Measurements from ENCODE around the gene GPC6.
"Not testable (repeated sequence)": the region's sequence is repeated elsewhere in the genome, so short reads cannot be mapped to it uniquely, and the experiment has no call there.

The GPC6 gene

DNA sequence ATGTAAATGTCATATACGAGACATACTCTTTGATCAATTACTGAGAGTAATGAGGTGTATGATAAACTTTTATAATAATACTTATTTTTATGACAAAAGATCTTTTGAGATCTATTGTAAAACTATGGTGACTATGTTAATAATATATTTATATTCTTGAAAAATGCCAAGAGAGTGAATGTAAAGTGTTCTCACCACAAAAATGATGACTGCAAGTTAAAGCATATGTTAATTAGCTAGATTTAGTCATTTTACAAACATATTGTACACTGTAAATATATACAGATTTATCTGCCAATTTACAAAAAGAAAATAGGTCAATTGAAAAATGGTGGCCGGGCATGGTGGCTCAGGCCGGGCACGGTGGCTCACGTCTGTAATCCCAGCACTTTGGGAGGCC, 81.0 kb downstream of the GPC6 start:
- ChIA-PET CTCF (no interaction called here), POLR2A (no interaction called here)
- DNase-seq (ENCODE audit: extremely low spot score): no peak
- TF ChIP-seq FOXA1 (IDR thresholded peaks at IDR 0.05) (no peak), L3MBTL2 (conservative IDR thresholded peaks at IDR 0.05) (no peak)

DNA sequence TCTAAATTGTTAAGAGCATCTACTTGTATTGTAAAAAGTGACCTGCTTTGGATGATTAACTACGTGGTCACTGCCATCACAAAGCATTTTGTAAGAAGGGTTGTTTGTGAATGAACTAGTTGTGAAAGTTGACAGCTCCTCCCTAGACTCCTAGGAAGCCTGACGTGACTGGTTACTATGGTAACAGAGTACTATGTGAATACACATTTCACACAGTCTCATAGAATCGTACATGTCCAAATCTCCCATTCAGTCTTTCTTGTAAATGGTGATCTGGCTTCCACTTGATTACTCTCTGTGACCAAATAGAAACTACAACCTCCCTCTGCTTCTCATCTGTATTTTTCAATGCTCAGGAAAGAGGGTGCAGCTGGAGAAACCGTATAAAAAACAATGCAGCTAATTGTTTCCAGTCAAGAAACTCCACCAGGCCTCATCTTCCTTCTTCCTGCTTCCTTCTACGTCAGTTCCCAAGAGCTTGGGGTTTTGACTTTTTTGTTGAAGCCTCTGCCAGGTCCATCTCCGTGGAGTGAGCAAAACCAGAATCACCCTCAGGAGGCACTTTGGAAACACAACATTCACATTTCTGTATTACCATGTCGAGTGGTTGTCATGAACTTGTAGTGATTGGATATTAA, 83.4 kb downstream of the GPC6 start:
- TF ChIP-seq ELF4 (IDR thresholded peaks at IDR 0.05): 0 out of 2 replicates have a peak, but pooled peaks have one; percentile 3
- no peak for TF ChIP-seq ARNT (IDR thresholded peaks at IDR 0.05)
- no peak for DNase-seq (ENCODE audit: extremely low spot score)
- POLR2A ChIA-PET: interaction anchor here (1.0 kb wide), 1 partner anchor 84 kb away, joined by 5 read pairs; the partner anchor contains the start of gene GPC6

DNA sequence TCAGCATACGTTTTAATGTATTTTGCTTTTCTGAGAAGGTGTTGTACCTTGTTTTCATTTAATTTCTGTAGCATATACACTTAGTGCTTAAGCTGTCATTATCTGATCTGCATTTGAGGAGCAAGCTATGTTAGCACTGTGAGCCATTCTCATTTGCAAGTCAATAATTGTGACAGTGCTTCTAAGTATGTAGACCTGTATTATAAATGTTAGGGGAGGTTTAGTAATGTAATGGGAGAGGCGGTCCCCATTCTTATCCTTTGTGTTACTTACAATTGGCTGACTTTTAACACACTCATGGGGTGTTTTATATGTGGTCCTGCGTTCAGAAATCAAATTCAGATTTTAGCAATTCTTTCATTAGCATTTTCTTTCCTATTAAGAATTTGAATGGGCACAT, 90.2 kb downstream of the GPC6 start:
- DNase-seq (ENCODE audit: extremely low spot score): no peak
- CTCF ChIA-PET: no interaction called here
- POLR2A ChIA-PET: interaction anchor here (1.3 to 1.4 kb wide), 2 partner anchors 88 to 90 kb away, joined by 4 read pairs; partner anchors contain the start of gene GPC6
- no peak for TF ChIP-seq NFRKB (IDR thresholded peaks at IDR 0.05)
- TF ChIP-seq FOXK2 (IDR thresholded peaks at IDR 0.05): no peak
- no peak for TF ChIP-seq ARNT (IDR thresholded peaks at IDR 0.05)
- TF ChIP-seq CTBP1 (IDR thresholded peaks at IDR 0.05; ENCODE audit: borderline replicate concordance): no peak
- TF ChIP-seq, protein P1, sequence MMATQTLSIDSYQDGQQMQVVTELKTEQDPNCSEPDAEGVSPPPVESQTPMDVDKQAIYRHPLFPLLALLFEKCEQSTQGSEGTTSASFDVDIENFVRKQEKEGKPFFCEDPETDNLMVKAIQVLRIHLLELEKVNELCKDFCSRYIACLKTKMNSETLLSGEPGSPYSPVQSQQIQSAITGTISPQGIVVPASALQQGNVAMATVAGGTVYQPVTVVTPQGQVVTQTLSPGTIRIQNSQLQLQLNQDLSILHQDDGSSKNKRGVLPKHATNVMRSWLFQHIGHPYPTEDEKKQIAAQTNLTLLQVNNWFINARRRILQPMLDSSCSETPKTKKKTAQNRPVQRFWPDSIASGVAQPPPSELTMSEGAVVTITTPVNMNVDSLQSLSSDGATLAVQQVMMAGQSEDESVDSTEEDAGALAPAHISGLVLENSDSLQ (IDR thresholded peaks at IDR 0.05): no peak
- no peak for TF ChIP-seq ZNF384 (IDR thresholded peaks at IDR 0.05)
- TF ChIP-seq LEF1 (IDR thresholded peaks at IDR 0.05; ENCODE audit: borderline replicate concordance): no peak
- TF ChIP-seq TARDBP (IDR thresholded peaks at IDR 0.05): no peak
- TF ChIP-seq HDGF (IDR thresholded peaks at IDR 0.05; ENCODE audit: borderline replicate concordance): no peak
- TF ChIP-seq FOXM1 (IDR thresholded peaks at IDR 0.05; ENCODE audit: borderline replicate concordance): no peak
- TF ChIP-seq SP1 (IDR thresholded peaks at IDR 0.05): no peak
- no peak for TF ChIP-seq BHLHE40 (IDR thresholded peaks at IDR 0.05; ENCODE audit: borderline replicate concordance)
- TF ChIP-seq L3MBTL2 (conservative IDR thresholded peaks at IDR 0.05): no peak
- no peak for TF ChIP-seq SUZ12 (IDR thresholded peaks at IDR 0.05)
- TF ChIP-seq ELF4 (IDR thresholded peaks at IDR 0.05): no peak
- no peak for TF ChIP-seq FOXA1 (IDR thresholded peaks at IDR 0.05)

More for the DNA sequence above, 83.4 kb downstream of the GPC6 start:
- CTCF ChIA-PET: interaction anchor here (1.1 kb wide), 1 partner anchor 343 kb away, joined by 3 read pairs; no protein-coding TSS in a partner anchor

DNA sequence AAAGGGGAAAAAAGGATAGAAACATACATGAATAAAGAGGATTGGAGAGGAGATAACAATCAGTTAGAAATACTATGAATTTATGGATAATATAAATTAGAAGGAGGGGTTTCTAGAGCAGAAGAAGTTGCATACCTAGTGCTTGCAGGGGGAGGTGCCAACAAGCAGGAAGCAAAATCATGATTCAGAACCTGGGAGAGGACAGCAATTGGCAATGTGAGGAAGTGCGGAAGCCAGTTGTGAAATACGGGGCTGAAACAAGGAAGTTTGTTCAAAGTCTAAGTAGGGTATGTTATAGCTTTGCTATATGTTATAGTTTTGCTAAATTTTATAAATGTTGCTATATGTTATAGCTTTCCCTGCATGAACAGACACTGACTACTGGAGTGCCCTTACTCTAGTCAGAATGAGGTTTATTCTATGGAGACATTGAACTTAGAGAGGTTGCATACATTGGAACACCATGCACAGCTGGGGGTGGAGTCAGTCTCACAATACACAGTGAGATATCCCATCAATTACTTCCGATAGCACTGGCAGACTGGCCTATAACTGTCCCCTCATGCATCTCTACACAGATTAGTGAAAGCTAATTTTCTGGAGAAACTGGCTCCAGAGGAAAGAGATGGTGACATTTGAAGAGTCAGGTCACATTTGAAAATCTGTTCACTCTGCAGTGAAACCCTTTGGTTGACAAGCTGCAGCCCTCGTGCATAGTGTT, 92.1 kb downstream of the GPC6 start:
- ChIA-PET POLR2A (no interaction called here), CTCF (no interaction called here)
- no peak for TF ChIP-seq ZNF384 (IDR thresholded peaks at IDR 0.05)
- no peak for TF ChIP-seq SP1 (IDR thresholded peaks at IDR 0.05)
- TF ChIP-seq FOXM1 (IDR thresholded peaks at IDR 0.05; ENCODE audit: borderline replicate concordance): no peak
- no peak for TF ChIP-seq HDGF (IDR thresholded peaks at IDR 0.05; ENCODE audit: borderline replicate concordance)
- TF ChIP-seq ELF4 (IDR thresholded peaks at IDR 0.05): no peak
- no peak for TF ChIP-seq ARNT (IDR thresholded peaks at IDR 0.05)
- no peak for TF ChIP-seq BHLHE40 (IDR thresholded peaks at IDR 0.05; ENCODE audit: borderline replicate concordance)
- TF ChIP-seq FOXK2 (IDR thresholded peaks at IDR 0.05): no peak
- no peak for TF ChIP-seq NFRKB (IDR thresholded peaks at IDR 0.05)
- TF ChIP-seq, protein P1 (IDR thresholded peaks at IDR 0.05): no peak
- no peak for TF ChIP-seq FOXA1 (IDR thresholded peaks at IDR 0.05)
- no peak for TF ChIP-seq LEF1 (IDR thresholded peaks at IDR 0.05; ENCODE audit: borderline replicate concordance)
- no peak for TF ChIP-seq L3MBTL2 (conservative IDR thresholded peaks at IDR 0.05)
- no peak for TF ChIP-seq CTBP1 (IDR thresholded peaks at IDR 0.05; ENCODE audit: borderline replicate concordance)
- no peak for TF ChIP-seq SUZ12 (IDR thresholded peaks at IDR 0.05)
- no peak for TF ChIP-seq TARDBP (IDR thresholded peaks at IDR 0.05)
- no peak for DNase-seq (ENCODE audit: extremely low spot score)

DNA sequence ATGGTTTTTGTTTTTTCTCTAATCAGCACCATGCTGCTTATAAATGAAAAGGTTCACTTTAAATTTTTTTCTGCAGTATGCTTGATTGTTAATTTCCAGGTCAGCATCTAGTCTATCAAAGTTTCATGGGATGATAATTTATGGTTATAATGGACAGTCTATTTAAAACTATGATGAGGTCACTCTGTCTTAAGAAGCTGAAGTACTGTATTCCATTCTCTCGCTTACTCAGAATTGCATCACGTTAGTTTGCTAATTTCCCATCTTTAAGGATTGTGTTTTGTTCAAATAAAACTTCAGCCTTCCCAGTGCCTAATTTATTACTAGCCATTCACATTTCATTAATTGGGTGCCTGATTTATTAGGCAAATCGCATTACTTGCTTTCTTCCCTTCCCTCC, 94.3 kb downstream of the GPC6 start:
- ChIA-PET CTCF (no interaction called here), POLR2A (no interaction called here)
- no peak for DNase-seq (ENCODE audit: extremely low spot score)
- TF ChIP-seq, protein P1 (IDR thresholded peaks at IDR 0.05): peak; percentile 85
- TF ChIP-seq FOXK2 (IDR thresholded peaks at IDR 0.05): no peak
- TF ChIP-seq FOXM1 (IDR thresholded peaks at IDR 0.05; ENCODE audit: borderline replicate concordance): no peak
- TF ChIP-seq ZNF384 (IDR thresholded peaks at IDR 0.05): no peak
- TF ChIP-seq NFRKB (IDR thresholded peaks at IDR 0.05): no peak
- TF ChIP-seq ELF4 (IDR thresholded peaks at IDR 0.05): no peak
- TF ChIP-seq TARDBP (IDR thresholded peaks at IDR 0.05): no peak

DNA sequence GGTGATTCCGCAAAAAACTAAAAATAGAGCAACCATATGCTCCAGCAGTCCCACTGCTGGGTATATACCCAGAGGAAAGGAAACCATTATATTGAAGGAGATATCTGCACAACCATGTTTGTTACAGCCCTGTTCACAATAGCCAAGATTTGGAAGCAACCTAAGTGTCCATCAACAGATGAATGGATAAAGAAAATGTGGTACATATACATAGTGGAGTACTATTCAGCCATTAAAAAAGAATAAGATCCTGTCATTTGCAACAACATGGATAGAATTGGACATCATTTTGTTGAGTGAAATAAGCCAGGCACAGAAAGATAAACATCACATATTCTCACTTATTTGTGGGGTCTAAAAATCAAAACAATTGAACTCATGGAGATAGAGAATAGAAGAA, 97.3 kb downstream of the GPC6 start:
- POLR2A ChIA-PET; DNase-seq (ENCODE audit: extremely low spot score); CTCF ChIA-PET: not testable (repeated sequence)
